Stimulated activated CD8-positive, alpha-beta memory T cell treated with anti-CD3 and anti-CD28 coated beads, Interleukin-15, amount 100 ng/mL, for 4 hours (primary cell): Measurements from ENCODE around the gene FOXP1.
"Not testable (repeated sequence)": the region's sequence is repeated elsewhere in the genome, so short reads cannot be mapped to it uniquely, and the experiment has no call there.

ENCODE experiments used
- DNase-seq, 2 donors: peaks; one replicate each; pipeline ENCODE4 v3.0.0-alpha.2; 2020; ENCODE audit warnings: low read depth in 2 of 2

Gene FOXP1

GRCh38 chr3:71035314-71035713, 548.2 kb downstream of the FOXP1 start:
- DNase-seq = no peak

GRCh38 chr3:71033681-71034220, 549.8 kb downstream of the FOXP1 start:
- DNase-seq = no peak

GRCh38 chr3:71031914-71032521, 551.5 kb downstream of the FOXP1 start:
- no peak for DNase-seq

- no peak for DNase-seq
These were observed 552.3 kb downstream of the FOXP1 start for GRCh38 chr3:71031181-71031580.

- DNase-seq = no peak
These were observed 552.8 kb downstream of the FOXP1 start for GRCh38 chr3:71030748-71031147.

DNA sequence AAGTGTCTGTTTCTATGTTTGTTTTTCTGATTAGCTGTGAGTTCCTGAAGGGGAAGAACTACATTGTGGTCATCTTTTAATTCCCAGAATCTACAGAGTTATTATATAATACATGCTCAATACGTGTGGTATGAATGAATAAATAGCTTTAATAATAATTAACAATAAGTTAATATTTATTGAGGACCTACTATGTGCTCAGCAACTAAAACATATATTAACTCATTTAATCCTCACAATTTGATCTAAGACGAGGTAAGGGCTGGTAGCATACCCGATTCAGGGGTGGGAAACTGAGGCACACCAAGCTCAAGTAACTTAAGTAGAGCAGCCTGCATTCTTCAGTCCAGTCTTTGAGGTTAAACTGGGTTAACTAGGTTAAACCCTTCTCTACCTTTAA, 553.8 kb downstream of the FOXP1 start:
- no peak for DNase-seq

- no peak for DNase-seq
These were observed 554.7 kb downstream of the FOXP1 start for GRCh38 chr3:71028802-71029201.

- no peak for DNase-seq
These were observed 555.3 kb downstream of the FOXP1 start for GRCh38 chr3:71028184-71028583.

DNA sequence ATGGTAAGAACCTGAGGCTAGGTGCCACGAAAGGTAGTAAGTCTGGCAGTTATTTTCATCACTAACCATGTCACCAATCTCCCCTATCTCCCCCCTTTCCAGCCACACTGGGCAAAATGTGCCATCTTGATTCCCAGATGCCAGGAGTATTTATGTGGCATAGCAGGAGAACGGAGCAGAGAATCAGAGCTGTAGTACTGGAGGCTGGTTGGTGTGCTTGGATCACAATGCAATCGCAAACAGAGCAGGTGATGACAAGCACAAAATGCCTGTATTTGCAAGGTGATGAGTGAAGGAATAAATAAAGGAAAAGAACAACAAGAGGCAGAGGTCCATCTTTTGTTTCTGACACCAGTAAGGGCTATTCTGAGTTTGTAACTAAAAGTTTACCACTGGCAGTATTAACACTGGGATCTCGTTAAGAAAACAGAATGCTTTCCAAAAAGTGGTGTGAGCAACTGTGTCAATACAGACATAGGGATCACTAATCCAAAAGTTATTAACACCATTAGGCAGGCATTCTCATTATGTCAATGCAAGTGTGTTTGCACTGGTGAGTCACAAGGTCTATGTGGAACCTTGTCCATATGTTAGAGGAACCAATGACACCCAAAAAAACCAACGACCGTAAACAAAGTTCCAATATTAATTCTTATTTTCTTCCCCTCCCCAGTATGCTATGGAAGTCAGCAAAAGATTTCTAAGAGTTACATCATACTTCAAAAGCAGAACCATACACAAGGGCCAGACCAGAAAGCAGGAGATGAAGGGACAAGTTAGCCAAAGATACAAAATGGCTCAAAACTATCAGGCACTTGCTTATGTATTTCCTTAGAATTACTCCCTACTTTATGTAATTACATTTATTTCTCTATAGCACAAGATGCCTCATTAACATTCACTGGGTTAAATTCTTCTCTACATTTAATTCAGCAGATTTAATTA, 556.6 kb downstream of the FOXP1 start:
- no peak for DNase-seq

DNA sequence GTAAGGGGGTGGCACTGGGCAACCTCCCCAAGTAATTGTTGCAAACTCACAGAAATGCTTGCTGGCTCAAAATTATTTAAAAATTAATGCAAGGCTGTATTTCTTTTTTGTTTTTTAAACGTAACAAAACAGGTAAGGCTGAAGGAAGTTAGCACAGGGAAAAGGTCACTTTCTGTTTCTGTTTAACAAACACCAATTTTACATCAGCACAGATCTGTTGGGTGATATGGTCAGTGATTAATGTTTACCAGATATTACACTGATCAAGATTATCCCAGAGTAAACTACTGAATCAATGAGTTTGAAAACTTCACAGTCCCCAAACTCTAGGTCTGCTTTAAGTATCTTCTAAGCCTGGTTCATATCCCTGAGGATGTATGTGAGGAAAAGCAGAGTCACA, 558.0 kb downstream of the FOXP1 start:
- DNase-seq = no peak

- DNase-seq = no peak
These were observed 558.5 kb downstream of the FOXP1 start for GRCh38 chr3:71025010-71025409.

DNA sequence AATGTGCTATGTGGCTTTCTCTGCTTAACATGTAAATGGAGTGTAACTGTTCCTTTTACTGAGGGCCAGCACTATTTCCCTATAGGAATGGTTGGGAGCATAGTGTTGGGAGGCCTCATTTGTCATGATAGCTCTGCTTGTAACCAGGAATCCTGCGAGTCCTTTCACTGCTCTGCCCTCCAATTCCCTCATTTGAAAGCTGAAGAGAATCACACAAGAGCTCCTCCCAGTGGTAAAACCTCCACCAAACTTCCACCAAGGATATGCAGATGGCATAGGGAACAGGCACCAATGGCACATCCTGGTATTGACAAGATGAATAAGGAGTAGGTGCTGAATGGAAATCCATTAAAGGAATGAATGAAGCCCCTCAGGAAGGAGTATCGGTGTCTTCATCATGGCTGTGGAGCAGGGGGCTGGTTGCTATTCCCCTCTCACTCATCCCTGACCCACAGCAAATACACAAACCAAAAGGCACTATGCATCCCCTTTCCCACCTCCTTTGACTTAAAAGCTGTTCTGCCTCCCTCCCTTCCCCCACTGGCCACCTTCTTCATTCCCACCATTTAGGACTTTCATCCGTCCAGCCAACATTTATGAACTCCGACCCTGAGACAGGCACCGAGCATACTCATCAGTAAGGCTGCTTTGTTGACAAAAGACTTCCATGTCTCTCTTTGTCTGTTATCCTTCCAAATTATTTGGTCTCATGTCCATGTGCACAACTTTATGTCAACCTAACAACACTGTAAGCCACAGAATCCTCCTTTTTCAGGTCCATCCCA, 560.8 kb downstream of the FOXP1 start:
- DNase-seq = no peak

DNA sequence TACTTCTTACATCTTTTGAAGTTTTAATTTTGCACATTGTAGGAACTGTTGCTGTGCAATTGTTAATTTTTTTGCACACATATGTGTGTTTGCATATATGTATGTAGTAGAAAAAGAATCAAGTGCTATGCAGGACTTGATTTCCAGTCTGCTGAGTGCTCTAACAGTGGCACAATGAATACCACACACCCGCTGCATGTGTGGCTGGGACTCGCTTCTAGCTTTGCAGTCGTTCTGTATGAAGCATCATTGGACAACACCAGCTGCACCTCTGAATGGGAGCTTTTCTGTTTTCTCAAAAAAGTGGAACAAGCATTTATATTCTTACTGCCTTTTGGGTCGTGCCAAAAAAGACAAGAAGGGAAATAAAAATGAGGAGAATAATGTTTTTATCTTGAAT, 564.7 kb downstream of the FOXP1 start:
- no peak for DNase-seq

DNA sequence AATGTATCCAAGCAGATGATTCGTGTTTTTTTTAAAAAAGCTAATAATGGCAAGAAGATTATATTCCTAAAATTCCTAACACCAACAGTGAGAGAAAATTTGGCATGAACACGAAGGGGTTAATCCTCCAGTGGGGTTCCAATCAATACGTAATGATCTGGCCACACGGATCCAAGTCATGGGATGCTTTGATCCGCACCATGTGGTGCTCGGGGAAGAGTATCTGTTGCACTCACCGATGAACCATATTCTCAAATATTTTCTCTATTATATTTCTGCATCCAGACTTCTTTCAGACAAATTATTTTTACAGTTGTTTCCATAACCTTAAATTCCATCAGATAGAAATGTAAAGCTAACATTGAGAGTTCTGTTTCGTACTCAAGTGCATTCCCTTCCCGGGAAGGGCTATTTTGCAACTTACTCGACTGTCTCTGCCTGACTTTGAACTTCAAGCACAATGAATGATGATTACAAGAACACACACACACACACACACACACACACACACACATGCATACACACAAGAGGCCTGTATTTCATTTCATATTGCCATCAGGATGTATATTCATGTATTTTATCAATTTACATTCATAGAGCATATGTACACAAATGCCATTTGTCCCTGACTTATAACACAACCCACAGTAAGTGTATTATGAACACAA, 567.2 kb downstream of the FOXP1 start:
- DNase-seq = no peak

DNA sequence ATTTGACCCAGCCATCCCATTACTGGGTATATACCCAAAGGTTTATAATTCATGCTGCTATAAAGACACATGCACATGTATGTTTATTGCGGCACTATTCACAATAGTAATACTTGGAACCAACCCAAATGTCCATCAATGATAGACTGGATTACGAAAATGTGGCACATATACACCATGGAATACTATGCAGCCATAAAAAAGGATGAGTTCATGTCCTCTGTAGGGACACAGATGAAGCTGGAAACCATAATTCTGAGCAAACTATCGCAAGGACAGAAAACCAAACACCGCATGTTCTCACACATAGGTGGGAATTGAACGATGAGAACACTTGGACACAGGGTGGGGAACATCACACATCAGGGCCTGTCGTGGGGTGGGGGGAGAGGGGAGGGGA, 568.9 kb downstream of the FOXP1 start:
- DNase-seq = not testable (repeated sequence)

- no peak for DNase-seq
These were observed 570.6 kb downstream of the FOXP1 start for GRCh38 chr3:71012971-71013370.

DNA sequence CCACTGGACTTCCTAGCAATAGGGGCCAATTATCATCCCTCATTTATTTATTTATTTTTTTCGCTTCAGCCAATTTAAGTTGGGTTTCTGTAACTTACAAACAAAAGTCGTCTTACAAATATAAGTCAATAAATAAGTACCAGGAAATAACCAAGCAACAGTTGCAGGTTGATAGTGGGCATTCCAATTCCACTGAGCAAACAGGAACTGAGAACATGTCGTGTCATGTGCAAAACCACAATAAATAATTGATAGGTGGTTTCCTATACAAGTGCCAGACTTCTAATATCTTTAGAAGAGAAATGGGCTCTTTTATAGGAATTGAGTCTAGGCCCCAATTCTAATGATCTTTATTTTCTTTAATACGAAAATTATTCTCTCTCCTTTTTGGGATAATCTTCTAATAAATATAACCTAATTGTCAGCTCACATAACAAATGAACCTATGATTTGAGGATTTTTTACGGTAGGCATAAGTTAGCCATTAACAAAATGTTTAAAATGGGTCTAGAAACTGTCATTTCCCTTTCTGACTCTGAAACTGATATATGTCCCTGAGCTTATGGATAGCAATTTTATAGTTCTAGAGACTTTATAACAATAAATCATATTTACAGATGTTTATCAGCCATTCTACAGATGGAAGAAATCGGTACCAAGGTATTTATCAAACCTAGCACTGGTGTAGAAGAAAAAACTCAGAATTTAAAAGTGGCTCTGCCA, 571.8 kb downstream of the FOXP1 start:
- DNase-seq = no peak

- DNase-seq = peak; percentile 9 to 52
These were observed 572.6 kb downstream of the FOXP1 start for GRCh38 chr3:71010726-71011455.

DNA sequence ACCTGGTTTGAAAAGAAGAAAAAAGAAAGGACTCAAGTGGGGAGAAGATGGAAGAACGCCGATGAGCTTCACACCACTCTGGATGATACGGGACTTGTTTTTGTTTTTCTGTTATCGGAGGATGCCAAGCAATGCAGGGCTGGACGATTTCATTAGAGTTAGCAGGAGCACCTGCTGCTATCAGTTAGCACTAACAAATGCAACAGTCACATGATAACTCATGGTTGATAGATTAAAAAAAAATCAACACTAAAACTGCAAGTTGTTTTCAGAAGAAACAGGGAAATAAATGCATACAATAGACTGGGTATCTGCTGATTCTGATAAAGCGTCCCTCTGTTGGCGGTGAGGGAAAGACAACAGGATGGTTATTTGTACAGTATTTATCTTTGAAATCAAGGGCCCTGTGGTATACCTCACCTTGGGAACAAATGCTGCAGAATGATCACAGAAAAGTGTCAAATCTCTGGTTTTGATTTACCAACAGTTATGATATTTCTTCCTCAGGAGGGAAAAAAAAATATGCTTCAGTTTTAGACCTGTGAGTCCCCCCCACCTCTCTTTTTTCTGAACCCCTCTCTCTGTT, 575.1 kb downstream of the FOXP1 start:
- DNase-seq = no peak
